DMS114 treated with DMSO at 0.1 percent for 48 hours (cell line): Measurements from ENCODE around the gene KRTAP10-8.
"Not testable (repeated sequence)": the region's sequence is repeated elsewhere in the genome, so short reads cannot be mapped to it uniquely, and the experiment has no call there.

Experiments
- DNase-seq: peaks from one replicate; lab custom pipeline; 2025; ENCODE audit not compliant: unreplicated experiment; lab: John Stamatoyannopoulos, UW

Gene KRTAP10-8

DNA sequence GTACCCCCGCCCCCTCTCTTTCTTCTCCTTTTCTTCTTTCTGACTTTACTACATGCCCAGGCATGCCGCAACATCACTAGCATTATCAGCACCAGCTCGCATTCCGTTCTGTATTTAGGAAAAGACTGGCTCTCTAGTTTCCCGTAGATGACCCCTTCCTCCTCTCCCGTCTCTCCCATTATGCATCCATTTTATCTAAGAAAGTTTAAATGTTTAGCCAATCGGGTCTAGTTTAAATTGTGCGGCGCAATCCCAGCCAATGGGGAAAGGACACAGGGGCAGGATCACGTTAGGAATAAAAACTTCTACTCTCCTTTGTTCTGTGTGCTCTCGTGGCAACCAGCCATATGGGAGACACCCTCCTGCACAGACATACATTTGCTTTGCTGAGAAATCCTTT is 13.8 kb upstream of the KRTAP10-8 start:
- DNase-seq, result no peak

DNA sequence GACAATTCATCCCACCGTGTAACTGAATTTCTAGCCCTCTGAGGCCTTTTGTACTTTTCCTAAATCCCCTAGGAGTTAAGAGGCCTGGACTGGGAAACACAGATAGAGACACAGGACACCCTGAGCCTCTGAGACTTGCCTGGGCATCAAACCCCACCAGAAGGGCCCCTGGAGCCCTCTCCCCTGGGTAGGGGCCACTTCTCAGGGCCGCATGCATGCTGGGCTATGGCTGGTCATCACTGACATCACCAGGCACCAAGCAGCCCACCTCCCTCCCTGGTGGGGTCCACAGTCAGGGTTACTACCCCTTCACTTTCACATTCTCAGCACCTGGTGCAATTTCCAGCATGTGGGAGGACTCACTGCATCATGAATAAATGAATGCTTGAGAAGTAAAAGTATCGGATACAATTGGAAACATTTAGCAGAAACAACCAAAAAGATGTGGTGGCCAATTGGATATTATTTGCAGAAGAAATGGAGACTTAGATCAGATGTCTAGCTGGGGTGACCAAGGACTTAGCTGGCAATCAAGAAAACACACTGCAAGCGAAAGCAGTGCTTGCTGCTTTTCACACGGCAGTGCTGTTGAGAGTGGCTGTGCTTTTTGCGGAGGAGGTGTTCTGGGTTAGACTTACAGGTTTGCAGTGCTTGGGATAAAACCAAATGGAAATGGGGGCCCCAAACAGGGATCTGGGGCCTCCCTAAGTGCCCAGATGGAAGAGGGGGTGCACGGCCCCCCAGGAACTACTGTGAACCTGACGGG is 12.4 kb upstream of the KRTAP10-8 start:
- no peak for DNase-seq

DNA sequence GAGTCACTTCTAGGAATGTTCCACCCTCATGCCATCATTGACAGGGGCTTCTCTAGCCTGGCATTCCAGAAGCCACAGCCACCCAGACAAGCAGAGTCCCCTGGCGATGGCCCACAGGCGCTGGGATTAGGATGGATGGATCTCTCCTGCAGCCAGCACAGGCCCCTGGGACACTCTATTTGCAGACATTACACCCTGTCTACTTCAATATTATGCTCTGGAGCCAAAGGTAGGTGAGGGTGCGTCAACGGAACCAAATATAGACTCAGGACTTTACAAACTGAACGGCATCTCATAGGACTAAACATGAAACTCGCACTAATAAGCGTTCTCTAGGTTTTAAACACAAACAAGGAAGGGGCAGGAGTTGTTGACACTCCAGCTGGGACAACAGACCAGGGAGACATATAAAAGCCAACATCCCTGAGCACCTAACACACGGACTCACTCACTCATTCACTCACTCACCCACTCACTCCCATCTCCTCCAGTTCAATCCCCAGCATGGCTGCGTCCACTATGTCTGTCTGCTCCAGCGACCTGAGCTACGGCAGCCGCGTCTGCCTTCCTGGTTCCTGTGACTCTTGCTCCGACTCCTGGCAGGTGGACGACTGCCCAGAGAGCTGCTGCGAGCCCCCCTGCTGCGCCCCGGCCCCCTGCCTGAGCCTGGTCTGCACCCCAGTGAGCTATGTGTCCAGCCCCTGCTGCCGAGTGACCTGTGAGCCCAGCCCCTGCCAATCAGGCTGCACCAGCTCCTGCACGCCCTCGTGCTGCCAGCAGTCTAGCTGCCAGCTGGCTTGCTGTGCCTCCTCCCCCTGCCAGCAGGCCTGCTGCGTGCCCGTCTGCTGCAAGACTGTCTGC is 11.5 kb upstream of the KRTAP10-8 start, which contains the start of gene KRTAP10-7:
Gene KRTAP10-7, plus strand, starts transcription at position 480 of the 861 bp plus-strand sequence. Its CDS starts 25 bp downstream, at position 505.
- not testable (repeated sequence) for DNase-seq

DNA sequence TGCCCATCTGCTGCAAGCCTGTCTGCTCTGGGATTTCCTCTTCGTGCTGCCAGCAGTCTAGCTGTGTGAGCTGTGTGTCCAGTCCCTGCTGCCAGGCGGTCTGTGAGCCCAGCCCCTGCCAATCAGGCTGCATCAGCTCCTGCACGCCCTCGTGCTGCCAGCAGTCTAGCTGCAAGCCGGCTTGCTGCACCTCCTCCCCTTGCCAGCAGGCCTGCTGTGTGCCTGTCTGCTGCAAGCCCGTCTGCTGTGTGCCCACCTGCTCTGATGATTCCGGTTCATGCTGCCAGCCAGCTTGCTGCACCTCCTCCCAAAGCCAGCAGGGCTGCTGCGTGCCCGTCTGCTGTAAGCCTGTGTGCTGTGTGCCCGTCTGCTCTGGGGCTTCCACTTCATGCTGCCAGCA is 10.8 kb upstream of the KRTAP10-8 start:
- not testable (repeated sequence) for DNase-seq

DNA sequence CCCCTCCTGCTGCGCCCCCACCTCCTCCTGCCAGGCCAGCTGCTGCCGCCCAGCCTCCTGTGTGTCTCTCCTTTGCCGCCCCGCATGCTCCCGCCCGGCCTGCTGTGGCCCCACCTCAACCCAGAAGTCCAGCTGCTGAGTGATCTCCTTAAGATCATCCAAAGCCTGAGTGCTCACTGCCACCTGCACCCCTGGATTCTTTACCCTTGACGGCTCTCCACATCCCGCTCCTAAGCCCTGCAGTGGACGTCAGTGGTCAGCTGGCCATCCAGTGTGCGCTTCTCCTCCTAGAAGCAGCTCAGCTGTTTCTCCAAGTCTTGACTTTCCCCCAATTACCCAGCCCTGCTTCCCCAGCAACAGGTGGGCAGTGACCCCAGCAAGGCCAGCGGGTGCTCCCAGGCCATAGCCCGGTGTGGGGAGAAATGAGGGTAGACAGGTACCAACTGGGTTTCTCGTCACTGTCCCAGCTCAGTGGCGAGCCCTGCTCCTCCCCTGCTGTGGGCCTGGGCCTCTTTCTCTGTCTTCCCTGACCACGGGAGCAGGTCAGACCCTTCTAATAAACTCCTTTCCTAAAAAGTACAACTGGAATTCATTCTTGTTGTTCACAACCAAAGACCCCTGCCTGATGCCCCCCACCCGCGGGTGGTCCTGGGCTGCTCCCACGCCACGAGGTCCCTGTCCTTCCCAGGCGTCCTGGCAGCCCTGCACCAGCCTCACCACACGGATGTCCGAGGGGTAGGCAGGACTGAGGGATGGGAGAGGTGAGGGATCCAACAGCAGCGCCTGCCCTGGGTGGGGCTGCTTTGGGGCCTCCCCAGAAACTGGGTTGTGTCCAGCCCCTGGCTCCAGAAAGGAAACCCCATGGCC is 10.1 kb upstream of the KRTAP10-8 start:
- DNase-seq, result no peak

DNA sequence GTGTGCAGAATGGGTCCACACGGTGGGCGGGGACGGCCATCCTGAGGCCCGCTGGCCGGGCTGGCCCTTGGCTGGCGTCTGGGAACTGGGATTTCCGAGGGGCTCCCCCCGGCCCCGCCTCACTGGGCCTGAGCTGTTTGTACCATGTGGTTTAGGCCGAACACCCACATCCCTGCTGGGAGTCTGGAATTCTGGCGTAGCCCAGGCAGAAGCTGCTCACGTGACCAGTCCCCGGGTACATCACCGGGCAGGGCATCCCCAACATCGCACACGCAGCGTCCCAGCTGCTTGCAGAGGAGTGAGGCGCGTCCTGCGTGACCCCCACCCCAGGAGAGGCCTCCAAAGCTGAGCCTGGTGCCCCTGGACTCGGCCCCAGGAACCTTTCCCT is 9.4 kb upstream of the KRTAP10-8 start:
- DNase-seq, result no peak

DNA sequence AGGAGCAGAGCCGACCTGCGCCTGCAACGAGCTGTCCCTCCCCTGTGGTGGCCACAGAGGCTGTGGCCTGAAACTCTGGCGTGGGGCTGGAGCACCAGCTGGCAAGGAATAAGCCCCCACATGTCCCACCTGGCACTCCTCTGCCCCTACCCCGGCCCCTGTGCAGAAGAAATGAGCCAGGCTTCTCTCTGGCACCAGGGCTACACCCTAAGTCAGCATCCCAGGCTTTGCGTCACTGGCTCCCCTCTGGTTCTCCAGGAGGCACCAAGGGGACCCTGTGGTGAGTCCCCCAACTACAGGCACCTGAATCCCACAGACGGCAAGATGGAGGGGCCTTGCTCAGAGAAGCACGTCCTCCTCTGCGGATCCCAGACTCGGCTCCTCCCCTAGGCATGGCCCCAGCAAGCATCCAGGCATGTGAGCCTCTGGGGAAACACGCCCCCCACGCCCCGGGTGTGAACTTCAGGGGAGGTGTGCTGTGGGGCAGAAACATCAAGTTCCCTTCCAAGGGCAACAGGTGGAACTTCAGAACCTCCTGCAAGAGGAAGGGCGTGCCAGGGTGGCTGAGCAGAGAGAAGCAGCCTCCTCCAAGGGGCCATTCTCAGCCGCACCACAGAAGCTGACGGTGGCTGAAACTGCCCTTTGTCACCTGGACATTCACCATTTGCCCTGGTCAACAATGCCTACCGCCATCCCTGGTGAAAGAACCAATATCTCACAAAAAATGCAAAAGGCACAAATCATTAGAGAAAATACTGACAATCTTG is 8.6 kb upstream of the KRTAP10-8 start:
- DNase-seq, result no peak

DNA sequence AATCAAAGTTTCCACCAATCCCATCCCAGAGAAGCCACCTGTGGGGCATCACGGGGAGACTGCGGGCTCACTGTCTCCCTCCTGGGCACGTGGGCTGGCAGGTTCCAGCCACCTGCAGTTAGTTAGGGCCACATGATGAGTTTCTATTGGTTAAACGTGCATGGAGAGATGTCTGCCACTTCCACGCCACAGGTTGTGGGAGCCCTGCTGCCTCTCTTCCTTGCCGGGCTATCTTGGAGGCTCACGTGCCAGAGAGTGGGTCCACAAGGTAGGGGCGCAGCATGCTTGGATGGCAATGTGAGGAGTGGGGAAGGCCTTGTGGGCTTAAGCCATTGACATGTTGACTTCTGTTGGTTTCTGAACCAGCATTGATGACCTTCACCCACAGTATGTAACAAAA is 8.0 kb upstream of the KRTAP10-8 start:
- no peak for DNase-seq

DNA sequence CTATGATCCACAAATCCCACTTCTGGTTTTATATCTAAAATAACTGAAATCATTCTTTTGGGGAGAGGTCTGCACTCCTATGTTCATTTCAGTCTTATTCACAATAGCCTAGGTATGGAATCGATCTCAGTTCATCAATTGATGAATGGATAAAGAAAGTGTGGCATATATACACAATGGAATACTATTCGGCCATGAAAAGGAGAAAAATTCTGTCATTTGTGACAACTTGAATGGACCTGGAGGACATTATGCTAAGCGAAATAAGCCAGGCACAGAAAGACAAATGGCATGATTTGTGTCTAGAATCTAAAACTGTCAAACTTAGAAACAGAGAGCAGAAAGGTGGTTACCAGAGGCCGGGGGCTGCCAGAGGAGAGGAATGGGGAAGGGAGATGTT is 5.4 kb upstream of the KRTAP10-8 start:
- no peak for DNase-seq

DNA sequence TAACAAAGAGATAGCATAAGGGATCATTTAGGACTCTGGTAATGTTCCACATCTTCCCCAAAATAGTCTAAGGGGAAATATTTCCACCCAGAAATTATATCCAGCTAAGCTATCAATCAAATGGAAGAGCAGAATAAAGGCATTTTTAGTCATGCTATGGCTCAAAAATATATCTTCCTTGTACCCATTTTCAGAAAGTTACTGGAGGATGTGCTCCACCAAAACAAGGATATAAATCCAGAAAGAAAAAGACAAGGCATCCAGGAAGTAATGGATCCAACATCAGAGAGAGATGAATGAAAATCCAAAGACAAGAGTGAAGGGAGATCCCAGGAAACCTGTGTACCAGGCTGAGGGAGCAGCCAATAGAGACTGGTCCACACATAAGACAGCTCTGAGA is 2.7 kb upstream of the KRTAP10-8 start:
- no peak for DNase-seq

DNA sequence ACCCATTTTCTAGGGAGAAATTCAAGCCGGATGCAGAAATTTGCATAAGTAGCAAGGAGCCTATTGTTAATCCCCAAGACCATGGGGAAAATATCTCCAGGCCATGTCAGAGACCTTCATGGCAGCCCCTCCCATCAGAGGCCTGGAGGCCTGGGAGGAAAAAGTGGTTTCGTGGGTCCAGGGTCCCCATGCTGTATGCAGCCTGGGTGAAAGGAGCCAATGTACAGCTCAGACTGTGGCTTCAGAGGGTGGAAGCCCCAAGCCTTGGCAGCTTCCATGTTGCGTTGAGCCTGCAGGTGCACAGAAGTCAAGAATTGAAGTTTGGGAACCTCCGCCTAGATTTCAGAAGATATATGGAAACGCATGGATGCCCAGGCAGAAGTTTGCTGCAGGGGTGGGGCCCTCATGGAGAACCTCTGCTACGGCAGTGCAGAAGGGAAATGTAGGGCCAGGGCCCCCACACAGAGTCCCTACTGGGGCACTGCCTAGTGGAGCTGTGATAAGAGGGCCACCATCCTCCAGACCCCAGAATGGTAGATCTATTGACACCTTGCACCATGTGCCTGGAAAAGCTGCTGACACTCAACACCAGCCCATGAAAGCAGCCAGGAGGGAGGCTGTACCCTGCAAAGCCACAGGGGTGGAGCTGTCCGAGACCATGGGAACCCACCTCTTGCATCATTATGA is 1.6 kb upstream of the KRTAP10-8 start:
- not testable (repeated sequence) for DNase-seq

DNA sequence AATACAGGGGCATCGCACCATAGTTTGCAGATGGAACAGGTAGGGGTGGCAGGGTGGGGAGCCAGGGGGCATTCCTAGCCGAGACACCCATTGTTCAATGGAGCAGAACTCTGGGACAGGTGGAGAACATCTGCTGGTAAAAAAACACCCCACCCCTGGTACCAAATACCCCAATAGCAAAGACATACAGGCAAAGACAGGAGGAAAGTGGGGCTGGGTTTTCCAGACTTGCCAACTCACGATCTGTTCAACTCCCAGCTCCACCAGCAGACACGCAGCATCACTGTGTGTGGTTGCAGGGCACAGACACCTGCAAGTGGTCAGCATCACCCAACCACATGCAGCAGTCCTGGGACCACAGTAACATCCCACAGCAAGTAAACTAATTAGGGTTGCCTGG is 328 bp upstream of the KRTAP10-8 start:
- DNase-seq, result no peak

DNA sequence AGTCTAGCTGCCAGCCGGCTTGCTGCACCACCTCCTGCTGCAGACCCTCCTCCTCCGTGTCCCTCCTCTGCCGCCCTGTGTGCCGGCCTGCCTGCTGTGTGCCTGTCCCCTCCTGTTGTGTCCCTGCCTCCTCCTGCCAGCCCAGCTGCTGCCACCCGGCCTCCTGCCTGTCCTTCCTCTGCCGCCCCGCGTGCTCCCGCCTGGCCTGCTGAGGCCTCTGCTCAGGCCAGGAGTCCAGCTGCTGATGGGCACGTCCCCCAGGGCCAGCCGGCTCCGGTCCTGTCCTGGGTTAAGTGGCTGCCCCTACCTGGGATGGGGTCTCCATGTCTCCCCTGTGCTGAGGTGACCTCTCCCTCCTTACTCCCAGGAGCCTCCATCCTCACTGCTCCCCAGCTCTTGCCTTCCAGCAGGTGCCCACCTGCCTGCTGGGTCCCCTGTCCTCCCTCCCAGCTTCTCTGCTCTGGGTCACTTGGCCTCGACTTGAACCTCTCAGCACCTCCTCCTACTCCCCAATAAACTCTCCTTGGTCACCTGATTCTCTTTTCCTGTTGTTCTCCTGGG is 870 bp downstream of the KRTAP10-8 start:
- no peak for DNase-seq

DNA sequence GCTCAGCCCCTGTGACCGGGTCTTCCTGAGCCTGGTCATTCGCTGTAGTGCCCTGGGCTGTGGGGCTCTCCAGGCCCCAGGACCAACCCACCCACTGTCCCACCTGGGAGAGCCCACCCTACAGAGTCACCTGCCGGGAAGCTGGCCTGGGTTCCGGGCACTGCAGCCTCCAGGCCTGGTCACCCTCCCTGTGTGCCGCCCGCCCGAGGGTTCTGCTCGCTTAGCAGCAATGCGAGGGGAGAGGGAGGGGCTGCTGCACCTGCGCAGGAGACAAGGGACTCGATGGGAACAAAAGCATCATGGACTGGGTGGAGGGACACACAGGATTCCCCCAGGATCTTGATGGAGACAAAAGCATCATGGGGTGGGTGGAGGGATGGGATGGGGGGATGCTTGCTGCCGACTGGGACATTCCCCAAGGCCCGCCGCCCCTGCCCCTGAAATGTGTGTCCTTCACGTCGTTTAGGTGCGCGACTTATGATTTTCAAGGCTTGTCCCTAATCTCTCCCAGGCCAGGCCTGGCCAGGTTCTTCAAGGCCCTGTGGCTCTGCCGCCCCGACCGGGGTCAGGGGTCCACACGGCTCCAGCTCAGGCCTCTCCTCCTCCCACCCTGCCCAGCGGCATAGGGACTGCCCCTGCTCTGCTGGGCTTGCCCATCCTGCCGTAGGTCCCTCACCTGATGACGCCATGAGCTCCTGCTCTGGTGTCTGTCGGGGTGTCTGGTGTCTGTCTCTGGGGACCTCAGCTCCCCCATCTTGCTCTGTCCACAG is 1.7 kb downstream of the KRTAP10-8 start:
- DNase-seq, result no peak

DNA sequence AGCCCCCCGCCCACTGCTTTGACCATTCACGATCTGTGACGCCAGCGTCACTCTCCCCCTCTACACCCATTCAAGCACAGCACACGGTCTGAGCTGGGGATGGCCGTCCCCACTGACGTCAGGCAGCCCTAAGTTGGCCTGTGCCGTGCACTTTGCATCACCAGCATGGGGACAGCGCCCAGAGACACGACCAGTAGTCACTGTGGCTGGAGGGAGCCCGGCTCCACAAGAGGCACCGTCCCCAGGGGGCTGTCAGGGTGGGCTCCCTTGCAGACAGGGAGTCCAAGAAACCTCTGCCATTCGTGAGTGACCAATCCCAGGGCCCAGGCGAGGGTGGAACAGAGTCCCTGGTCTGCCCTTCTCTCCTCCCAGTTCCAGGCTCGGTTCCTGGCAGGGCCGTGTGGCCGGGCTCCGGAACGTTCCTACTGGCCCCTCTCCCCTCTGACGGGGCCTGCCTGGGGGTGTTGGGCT is 2.3 kb downstream of the KRTAP10-8 start:
- no peak for DNase-seq

DNA sequence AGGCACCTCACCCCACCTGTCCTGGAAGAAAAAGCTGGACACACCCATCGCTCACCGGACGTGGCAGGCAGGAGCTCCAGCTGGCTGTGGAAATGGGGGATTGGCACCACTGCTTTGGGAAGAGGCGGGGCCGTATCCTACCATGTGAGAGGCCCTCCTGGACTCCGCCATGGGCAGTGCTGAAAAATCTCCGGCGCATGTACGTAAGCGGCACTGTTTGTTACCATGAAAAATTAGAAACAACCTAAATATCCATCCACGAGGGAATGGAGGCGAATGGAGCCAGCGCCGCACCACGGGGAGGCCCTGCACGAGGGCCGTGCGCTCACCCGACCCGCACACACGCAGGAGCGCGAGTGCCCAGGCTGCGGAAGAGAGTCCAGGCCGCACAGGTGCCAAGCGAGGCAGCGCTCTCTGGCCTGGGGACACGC is 3.1 kb downstream of the KRTAP10-8 start:
- no peak for DNase-seq

DNA sequence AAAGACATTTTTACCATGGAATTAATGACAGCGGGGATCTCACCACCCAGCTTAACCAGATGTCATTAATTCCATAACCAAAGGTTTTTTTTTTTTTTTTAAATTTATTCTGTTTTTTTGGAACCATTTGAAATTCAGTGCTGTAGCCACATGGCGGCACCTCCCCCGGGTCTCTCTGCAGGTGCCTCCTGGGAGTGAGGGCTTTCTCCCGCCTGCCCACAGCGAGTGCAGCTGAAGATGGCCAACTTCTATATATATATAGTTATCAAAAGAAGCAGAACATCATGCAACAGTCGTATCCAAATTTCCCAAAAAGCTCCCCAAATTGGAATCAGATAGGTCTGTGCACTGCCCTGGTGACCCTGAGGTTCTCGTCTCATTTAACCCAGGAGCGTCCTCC is 3.6 kb downstream of the KRTAP10-8 start:
- no peak for DNase-seq

DNA sequence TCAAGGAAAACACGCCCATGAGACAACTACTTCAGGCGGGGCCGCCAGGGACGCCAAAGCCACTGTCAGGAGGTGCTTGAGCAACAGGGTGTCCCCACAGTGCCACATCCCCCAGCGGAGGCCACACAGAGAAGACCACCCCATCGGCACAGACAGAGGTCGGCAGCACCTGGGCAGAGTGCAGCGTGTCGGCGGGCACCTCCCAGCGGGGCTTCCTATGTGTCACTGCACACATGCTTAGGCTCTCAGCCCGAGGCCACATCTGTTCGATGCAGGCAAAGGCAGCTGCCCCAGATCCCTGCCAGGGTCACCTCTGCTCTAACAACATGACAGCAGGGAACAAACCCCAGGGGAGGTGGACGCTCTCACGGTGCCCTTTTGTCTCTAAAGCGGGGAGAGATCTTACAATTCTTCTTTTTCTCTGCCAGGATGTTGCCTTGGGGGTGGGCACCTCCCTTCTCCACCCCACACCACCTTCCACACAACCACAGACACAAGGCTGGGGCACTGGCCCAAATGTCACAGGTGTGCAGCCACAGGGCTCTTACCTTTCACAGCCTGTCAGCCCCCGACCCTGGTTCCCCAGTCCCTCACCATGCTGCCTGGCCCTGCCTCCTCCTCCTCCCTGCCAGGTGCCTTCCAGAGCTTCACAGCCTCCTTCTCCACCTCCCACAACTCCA is 4.2 kb downstream of the KRTAP10-8 start:
- no peak for DNase-seq
